ENCODE measurements around the gene SERPINE1. TPM values are rescaled to one million over a fixed set of nuclear protein-coding genes. Genes with fewer than 3 reads are reported as not detected.
A peak's percentile ranks its signal among the peaks of the same experiment; 100 is the strongest.

The SERPINE1 gene
- total and polyA plus RNA-seq, 9 donors: 4.0 to 81.6 (median 19.9) TPM

GRCh38 chr7:101114492-101114891 lies 12.4 kb upstream of the SERPINE1 start:
- H3K27ac ChIP-seq: peak overlapping the region in 1 of 2 donors; percentile 70
- intact Hi-C loops (cut with DNase I): no loop called here
- no peaks in the 10 kb centered on the region for H3K27me3 ChIP-seq
- WGBS, 3 donors: 38 to 52% (median 46%) methylated on average over 7 to 8 of the region's 8 CpGs
- no peak overlapping the region for H3K4me3 ChIP-seq
- H3K9me3 ChIP-seq: no peaks in the 10 kb centered on the region
- peaks cover 20% of the 10 kb centered on the region for H3K4me1 ChIP-seq (ENCODE audit: insufficient read depth)
- no peak for DNase-seq
- no peaks in the 10 kb centered on the region for H3K36me3 ChIP-seq
- no peak for TF ChIP-seq POLR2A (IDR thresholded peaks at IDR 0.05)
- no peak for TF ChIP-seq CTCF (IDR thresholded peaks at IDR 0.05)
- TF ChIP-seq EP300 (IDR thresholded peaks at IDR 0.05): no peak

GRCh38 chr7:101115215-101115614 lies 11.7 kb upstream of the SERPINE1 start:
- H3K4me3 ChIP-seq: no peak overlapping the region
- intact Hi-C loops (cut with DNase I): no loop called here
- H3K4me1 ChIP-seq (ENCODE audit: insufficient read depth): peaks cover 20% of the 10 kb centered on the region
- no peaks in the 10 kb centered on the region for H3K36me3 ChIP-seq
- H3K27ac ChIP-seq: peak overlapping the region in 1 of 2 donors; percentile 70
- 89 to 96% (median 92%) methylated on average over 3 of the region's 3 CpGs for WGBS, 3 donors
- H3K9me3 ChIP-seq: no peaks in the 10 kb centered on the region
- no peak for DNase-seq
- no peak for TF ChIP-seq EP300 (IDR thresholded peaks at IDR 0.05)
- no peak for TF ChIP-seq CTCF (IDR thresholded peaks at IDR 0.05)
- H3K27me3 ChIP-seq: no peaks in the 10 kb centered on the region

DNA sequence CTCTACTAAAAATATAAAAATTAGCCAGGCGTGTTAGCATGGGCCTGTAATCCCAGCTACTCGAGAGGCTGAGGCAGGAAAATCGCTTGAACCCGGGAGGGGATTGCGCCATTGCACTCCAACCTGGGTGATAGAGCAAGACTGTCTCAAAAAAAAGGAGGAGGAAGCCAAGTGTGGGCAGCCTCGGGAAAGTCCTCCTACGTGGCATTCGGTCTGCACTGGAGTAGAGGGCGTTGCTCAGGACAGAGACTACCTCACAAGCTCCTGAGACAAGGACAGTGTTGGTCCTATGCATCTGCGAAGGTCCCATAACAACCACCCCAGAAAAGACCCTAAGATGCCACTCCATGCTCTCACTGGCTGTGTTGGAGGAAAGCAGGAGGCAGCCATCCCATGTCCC lies 10.0 kb upstream of the SERPINE1 start:
- intact Hi-C loops (cut with DNase I): no loop called here
- peak overlapping the region; percentile 21 to 63 for H3K27ac ChIP-seq
- H3K27me3 ChIP-seq: no peaks in the 10 kb centered on the region
- no peak for DNase-seq
- TF ChIP-seq EP300 (IDR thresholded peaks at IDR 0.05) (no peak), POLR2A (IDR thresholded peaks at IDR 0.05) (no peak), CTCF (IDR thresholded peaks at IDR 0.05) (no peak)
- peaks cover 17% of the 10 kb centered on the region for H3K4me1 ChIP-seq (ENCODE audit: insufficient read depth)
- H3K9me3 ChIP-seq: no peaks in the 10 kb centered on the region
- 63 to 73% (median 72%) methylated on average over 10 of the region's 10 CpGs for WGBS, 3 donors
- H3K36me3 ChIP-seq: no peaks in the 10 kb centered on the region
- no peak overlapping the region for H3K4me3 ChIP-seq

DNA sequence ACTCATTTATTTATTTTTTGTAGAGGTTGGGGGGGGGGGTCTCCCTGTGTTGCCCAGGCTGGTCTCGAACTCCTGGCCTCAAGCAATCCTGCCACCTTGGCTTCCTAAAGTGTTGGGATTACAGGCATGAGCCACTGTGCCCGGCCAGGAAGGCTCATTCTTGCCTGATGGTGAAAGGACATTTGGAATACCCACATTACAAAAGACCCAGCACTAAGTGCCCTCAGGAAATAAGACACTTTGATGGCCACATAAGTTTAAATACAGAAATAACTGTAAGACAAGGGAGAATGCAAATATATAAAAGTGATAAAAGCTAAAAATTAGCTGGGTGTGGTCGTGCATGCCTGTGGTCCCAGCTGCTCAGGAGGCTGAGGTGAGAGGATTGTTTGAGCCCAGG lies 8.0 kb upstream of the SERPINE1 start:
- no peak for DNase-seq
- H3K27me3 ChIP-seq: no peaks in the 10 kb centered on the region
- H3K4me1 ChIP-seq (ENCODE audit: insufficient read depth): peaks cover 22% of the 10 kb centered on the region
- no peak overlapping the region for H3K4me3 ChIP-seq
- intact Hi-C loops (cut with DNase I): no loop called here
- H3K36me3 ChIP-seq: no peaks in the 10 kb centered on the region
- H3K9me3 ChIP-seq: no peaks in the 10 kb centered on the region
- WGBS, 3 donors: 84 to 92% (median 86%) methylated on average over 3 of the region's 3 CpGs
- TF ChIP-seq POLR2A (IDR thresholded peaks at IDR 0.05) (no peak), CTCF (IDR thresholded peaks at IDR 0.05) (no peak), EP300 (IDR thresholded peaks at IDR 0.05) (no peak)
- no peak overlapping the region for H3K27ac ChIP-seq

DNA sequence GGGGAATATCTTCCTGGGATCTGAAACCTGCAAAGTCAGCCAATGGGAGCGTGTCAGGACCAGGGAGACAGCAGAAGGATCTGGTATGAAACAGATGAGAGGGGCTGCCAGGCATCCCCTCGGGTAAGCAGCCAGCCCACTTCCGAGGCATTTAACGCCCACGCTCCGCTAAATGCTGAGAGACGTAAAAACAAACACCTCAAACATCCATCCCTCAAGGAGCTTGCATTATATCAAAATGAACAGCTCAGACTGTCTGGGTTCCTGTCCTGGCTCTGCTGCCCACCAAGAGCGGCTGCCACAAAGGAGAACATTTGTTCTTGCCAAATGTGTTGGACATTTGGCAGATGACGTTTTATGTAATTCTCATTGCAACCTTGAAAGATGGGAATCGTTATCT lies 7.0 kb upstream of the SERPINE1 start:
- WGBS, 3 donors: 30 to 42% (median 32%) methylated on average over 10 of the region's 10 CpGs

More for the DNA sequence above, 7.0 kb upstream of the SERPINE1 start:
- no peaks in the 10 kb centered on the region for H3K9me3 ChIP-seq
- no peak overlapping the region for H3K4me3 ChIP-seq
- H3K36me3 ChIP-seq: no peaks in the 10 kb centered on the region
- TF ChIP-seq CTCF (IDR thresholded peaks at IDR 0.05): no peak
- TF ChIP-seq EP300 (IDR thresholded peaks at IDR 0.05): no peak
- TF ChIP-seq POLR2A (IDR thresholded peaks at IDR 0.05): no peak
- no peak for DNase-seq
- H3K27ac ChIP-seq: no peak overlapping the region
- intact Hi-C loops (cut with DNase I): no loop called here
- H3K27me3 ChIP-seq: no peaks in the 10 kb centered on the region
- peaks cover 27% of the 10 kb centered on the region for H3K4me1 ChIP-seq (ENCODE audit: insufficient read depth)
